ENCODE results near the gene COL28A1.

DNA sequence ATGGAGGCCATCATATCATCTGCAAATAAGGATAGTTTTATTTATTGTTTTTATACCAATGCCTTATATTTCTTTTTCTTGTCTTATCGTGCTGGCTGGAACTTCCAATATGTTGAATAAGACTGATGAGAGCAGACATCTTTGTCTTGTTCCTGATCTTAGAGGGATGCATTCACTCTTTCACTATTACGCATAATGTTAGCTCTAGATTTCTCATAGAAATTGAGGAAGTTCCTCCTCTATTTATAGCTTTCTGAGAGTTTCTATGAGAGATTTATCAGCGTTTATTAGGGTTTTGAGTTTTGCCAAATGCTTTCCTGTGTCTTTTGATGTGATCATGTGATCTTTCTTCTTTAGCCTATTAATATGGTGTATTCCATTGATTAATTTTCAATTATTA is 49.3 kb downstream of the COL28A1 start:
- TF ChIP-seq, protein P1, sequence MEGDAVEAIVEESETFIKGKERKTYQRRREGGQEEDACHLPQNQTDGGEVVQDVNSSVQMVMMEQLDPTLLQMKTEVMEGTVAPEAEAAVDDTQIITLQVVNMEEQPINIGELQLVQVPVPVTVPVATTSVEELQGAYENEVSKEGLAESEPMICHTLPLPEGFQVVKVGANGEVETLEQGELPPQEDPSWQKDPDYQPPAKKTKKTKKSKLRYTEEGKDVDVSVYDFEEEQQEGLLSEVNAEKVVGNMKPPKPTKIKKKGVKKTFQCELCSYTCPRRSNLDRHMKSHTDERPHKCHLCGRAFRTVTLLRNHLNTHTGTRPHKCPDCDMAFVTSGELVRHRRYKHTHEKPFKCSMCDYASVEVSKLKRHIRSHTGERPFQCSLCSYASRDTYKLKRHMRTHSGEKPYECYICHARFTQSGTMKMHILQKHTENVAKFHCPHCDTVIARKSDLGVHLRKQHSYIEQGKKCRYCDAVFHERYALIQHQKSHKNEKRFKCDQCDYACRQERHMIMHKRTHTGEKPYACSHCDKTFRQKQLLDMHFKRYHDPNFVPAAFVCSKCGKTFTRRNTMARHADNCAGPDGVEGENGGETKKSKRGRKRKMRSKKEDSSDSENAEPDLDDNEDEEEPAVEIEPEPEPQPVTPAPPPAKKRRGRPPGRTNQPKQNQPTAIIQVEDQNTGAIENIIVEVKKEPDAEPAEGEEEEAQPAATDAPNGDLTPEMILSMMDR (IDR thresholded peaks at IDR 0.05): no peak
- TF ChIP-seq POLR2A (IDR thresholded peaks at IDR 0.05): no peak
- no peak for TF ChIP-seq EP300 (IDR thresholded peaks at IDR 0.05)
- TF ChIP-seq POLR2AphosphoS5 (IDR thresholded peaks at IDR 0.05): no peak
